Measurements from ENCODE around the gene COL26A1.

The COL26A1 gene

GRCh38 chr7:101516851-101517250 lies 154.2 kb downstream of the COL26A1 start:
- DNase-seq (ENCODE audit: low read depth in 2 of 2): no peak
- TF ChIP-seq CTCF (IDR thresholded peaks at IDR 0.05; ENCODE audit: low read depth, low read length): no peak

DNA sequence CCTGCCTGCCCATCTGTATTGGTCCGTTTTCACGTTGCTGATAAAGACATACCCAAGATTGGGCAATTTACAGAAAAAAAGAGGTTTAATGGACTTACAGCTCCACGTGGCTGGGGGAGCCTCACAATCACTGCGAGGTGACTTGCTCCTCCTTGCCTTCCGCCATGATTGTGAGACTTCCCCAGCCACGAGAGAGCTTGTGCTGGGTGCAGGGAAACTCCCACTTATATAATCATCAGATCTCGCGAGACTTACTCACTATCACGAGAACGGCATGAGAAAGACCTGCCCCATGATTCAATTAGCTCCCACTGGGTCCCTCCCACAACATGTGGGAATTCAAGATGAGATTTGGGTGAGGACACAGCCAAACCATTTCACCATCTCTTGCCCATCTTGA lies 154.6 kb downstream of the COL26A1 start:
- DNase-seq (ENCODE audit: low read depth in 2 of 2): no peak
- H3K4me3 ChIP-seq (replicated peaks in 1 of 2; ENCODE audit: low read depth in 2 of 2, low read length in 2 of 2): no peak overlapping the region
- TF ChIP-seq CTCF (IDR thresholded peaks at IDR 0.05; ENCODE audit: low read depth, low read length): no peak

More at GRCh38 chr7:101516851-101517250, 154.2 kb downstream of the COL26A1 start:
- no peak overlapping the region for H3K4me3 ChIP-seq (replicated peaks in 1 of 2; ENCODE audit: low read depth in 2 of 2, low read length in 2 of 2)

DNA sequence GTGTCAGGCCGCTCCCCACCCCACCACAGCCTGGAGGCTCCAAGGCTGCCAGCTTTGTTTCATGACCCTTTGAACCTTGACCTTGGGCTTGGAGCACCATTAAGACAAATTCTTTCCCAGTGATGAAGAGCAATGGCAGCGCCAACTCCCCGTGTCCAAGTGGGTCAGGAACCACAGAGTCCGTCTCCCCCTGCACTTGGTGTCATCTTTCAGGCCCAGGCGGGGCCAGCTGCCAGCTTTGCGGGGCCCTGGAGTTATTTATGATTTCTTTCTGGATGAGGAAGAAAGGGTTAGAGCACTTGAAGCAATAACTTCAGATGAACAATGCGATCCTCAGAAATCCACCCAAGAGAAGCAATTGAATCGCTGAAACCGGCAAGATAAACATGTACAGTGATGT lies 155.7 kb downstream of the COL26A1 start:
- no peak for TF ChIP-seq CTCF (IDR thresholded peaks at IDR 0.05; ENCODE audit: low read depth, low read length)
- H3K4me3 ChIP-seq (replicated peaks in 1 of 2; ENCODE audit: low read depth in 2 of 2, low read length in 2 of 2): no peak overlapping the region
- peak in 1 of 2 donors; percentile 32 for DNase-seq (ENCODE audit: low read depth in 2 of 2)

DNA sequence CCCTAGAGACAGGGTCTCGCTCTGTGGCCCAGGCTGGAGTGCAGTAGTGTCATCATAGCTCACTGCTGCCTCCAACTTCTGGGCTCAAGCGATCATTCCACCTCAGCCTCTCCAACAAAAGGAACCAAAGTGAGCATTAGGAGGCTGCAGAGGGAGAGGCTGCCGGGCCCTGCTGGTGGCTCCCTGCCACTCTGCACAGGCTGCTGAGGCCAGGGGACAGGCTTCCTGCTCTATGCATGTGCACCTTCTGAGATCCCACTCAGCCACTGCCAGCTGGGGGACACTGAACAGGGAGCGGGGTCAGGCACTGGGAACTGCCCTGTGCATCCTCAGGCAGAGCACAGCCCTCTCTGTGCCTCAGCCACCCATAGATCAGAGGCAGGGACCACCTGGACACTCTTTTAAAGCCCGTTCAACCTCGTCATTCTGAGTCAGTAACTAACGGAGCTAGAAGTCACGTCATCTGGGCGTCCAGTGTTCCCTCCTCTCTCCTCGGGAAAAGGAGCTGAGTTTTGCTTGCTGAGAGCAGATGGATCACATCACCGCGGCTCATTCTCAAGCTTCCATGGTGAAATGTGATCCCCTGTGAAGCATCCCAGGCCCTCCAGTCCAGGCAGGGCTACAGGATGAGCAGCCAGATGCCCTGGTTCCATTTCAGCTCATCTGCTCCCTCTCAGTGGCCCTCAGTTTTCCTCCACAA lies 156.8 kb downstream of the COL26A1 start:
- H3K4me3 ChIP-seq (replicated peaks in 1 of 2; ENCODE audit: low read depth in 2 of 2, low read length in 2 of 2): no peak overlapping the region
- TF ChIP-seq CTCF (IDR thresholded peaks at IDR 0.05; ENCODE audit: low read depth, low read length): no peak
- DNase-seq (ENCODE audit: low read depth in 2 of 2): peak; percentile 41 to 51

DNA sequence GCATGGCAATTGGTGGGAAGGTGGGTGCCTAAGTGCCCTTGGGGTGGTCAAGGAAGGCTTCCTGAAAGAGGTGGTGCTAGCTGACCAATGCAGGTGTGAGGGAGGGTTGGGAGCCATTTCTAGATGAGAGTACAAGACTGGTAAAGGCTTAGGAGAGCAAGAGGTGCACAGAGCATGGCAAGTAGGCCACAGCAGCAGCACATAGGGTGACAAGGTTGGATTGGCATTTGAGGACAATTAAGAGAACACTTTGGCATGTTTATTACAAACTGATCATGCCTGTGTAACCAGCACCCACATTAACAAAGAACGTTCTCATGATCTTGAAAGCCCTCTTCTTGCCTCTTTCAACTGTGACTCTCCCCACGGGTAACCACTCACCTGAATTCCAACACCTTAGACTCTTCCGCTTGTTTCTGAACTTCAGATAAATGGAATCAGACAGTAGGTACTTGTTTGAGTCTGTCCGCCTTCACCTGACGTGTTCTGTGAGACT lies 158.8 kb downstream of the COL26A1 start:
- no peak for TF ChIP-seq CTCF (IDR thresholded peaks at IDR 0.05; ENCODE audit: low read depth, low read length)
- no peak for DNase-seq (ENCODE audit: low read depth in 2 of 2)
- H3K4me3 ChIP-seq (replicated peaks in 1 of 2; ENCODE audit: low read depth in 2 of 2, low read length in 2 of 2): no peak overlapping the region

- no peak for TF ChIP-seq CTCF (IDR thresholded peaks at IDR 0.05; ENCODE audit: low read depth, low read length)
- no peak for DNase-seq (ENCODE audit: low read depth in 2 of 2)
- H3K4me3 ChIP-seq (replicated peaks in 1 of 2; ENCODE audit: low read depth in 2 of 2, low read length in 2 of 2): no peak overlapping the region
These were observed 159.3 kb downstream of the COL26A1 start for GRCh38 chr7:101522021-101522420.
